Fibroblast of lung (primary cell): ENCODE measurements around the gene SFT2D3. TPM values are rescaled to one million over a fixed set of nuclear protein-coding genes. Genes with fewer than 3 reads are reported as not detected.

Experiments used
- DNase-seq, 2 donors: peaks; one replicate each; pipeline versions ENCODE4 v3.0.0 to v3.0.0-alpha.2; 2010; ENCODE audit warnings: low read depth in 2 of 2
- H2AFZ ChIP-seq: 2 replicates; pipeline ENCODE4 v1.5.1; 2012; ENCODE audit warnings: low read length, control low read depth, inconsistent platforms
- H3K27ac ChIP-seq: 2 replicates; pipeline ENCODE4 v1.5.1; 2011; ENCODE audit warnings: low read length, control low read depth; ENCODE audit not compliant: insufficient read depth
- H3K27me3 ChIP-seq: 2 replicates; pipeline ENCODE4 v1.5.1; 2011; ENCODE audit warnings: mild to moderate bottlenecking, low read length; ENCODE audit not compliant: control insufficient read depth, insufficient read depth
- H3K36me3 ChIP-seq: 2 replicates; pipeline ENCODE4 v1.5.1; 2011; ENCODE audit warnings: low read length; ENCODE audit not compliant: control insufficient read depth, insufficient read depth
- H3K4me1 ChIP-seq: 2 replicates; pipeline ENCODE4 v1.5.1; 2011; ENCODE audit warnings: low read length; ENCODE audit not compliant: control insufficient read depth, insufficient read depth; ENCODE audit errors: extremely low read depth
- H3K4me2 ChIP-seq: 2 replicates; pipeline ENCODE4 v1.5.1; 2011; ENCODE audit warnings: low read length, control low read depth; ENCODE audit not compliant: insufficient read depth; ENCODE audit errors: extremely low read depth
- H3K4me3 ChIP-seq, 4 experiments: fragments of 200-600 bp in 1 of 4; sonication (generic) in 1 of 4; replicated peaks in 1 of 4; 2 replicates each; pipeline ENCODE4 v1.5.1; 2011 to 2016; ENCODE audit warnings: low read length in 4 of 4, low read depth in 3 of 4, mild to moderate bottlenecking in 3 of 4, control low read depth in 2 of 4, inconsistent platforms in 1 of 4, mixed read lengths in 1 of 4; ENCODE audit not compliant: insufficient read depth in 1 of 4; ENCODE audit errors: control extremely low read depth in 1 of 4
- H3K79me2 ChIP-seq: 2 replicates; pipeline ENCODE4 v1.5.1; 2012; ENCODE audit warnings: mild to moderate bottlenecking, low read length, inconsistent platforms; ENCODE audit not compliant: control insufficient read depth, insufficient read depth
- H3K9ac ChIP-seq: 2 replicates; pipeline ENCODE4 v1.5.1; 2011; ENCODE audit warnings: mild to moderate bottlenecking, low read length, control low read depth; ENCODE audit not compliant: insufficient read depth
- H3K9me3 ChIP-seq: 2 replicates; pipeline ENCODE4 v1.5.1; 2012; ENCODE audit warnings: low read depth, low read length; ENCODE audit not compliant: control insufficient read depth, insufficient read depth
- H4K20me1 ChIP-seq: 2 replicates; pipeline ENCODE4 v1.5.1; 2011; ENCODE audit warnings: low read length; ENCODE audit not compliant: control insufficient read depth, insufficient read depth; ENCODE audit errors: extremely low read depth
- CTCF ChIP-seq, 2 donors: IDR thresholded peaks in 1 of 2; conservative IDR thresholded peaks in 1 of 2; 1 replicate in 1 of 2; 2 replicates in 1 of 2; pipeline ENCODE4 v1.5.1; 2011 to 2012; ENCODE audit warnings: low read length in 2 of 2, control low read depth in 1 of 2, inconsistent platforms in 1 of 2, low read depth in 1 of 2, mild to moderate bottlenecking in 1 of 2
- EZH2 ChIP-seq: IDR thresholded peaks from 2 replicates; pipeline ENCODE4 v1.5.1; 2012; ENCODE audit warnings: low read length, control low read depth, mild to moderate bottlenecking; ENCODE audit errors: missing control alignments
- polyA plus RNA-seq, 2 donors: library from polyadenylated mRNA; depleted of rRNA in 1 of 2; stranded (reverse) in 1 of 2; unstranded in 1 of 2; fragments of >200 nt; gene quantifications; 2 replicates each; pipeline ENCODE4 v1.2.1, GENCODE V29; 2011 to 2012; ENCODE audit warnings: missing spikeins in 1 of 2
- total RNA-seq: library from RNA; depleted of rRNA; stranded (reverse); fragments of >200 nt; gene quantifications from 2 replicates; pipeline ENCODE4 v1.2.1, GENCODE V29; 2014

Gene SFT2D3
- total and polyA plus RNA-seq, 2 donors (not counting 1 experiment from before 2014, with no cell fraction given), result 4.1 to 5.5 TPM

GRCh38 chr2:127664895-127665225 lies 36.4 kb upstream of the SFT2D3 start:
- Histone ChIP-seq H3K79me2 (no peaks in the 10 kb centered on the region), H4K20me1 (no peaks in the 10 kb centered on the region)

GRCh38 chr2:127665267-127665893 lies 35.9 kb upstream of the SFT2D3 start:
- no peak for TF ChIP-seq EZH2
- no peak for TF ChIP-seq CTCF (conservative IDR thresholded peaks at IDR 0.05 in 1 of 2, IDR thresholded peaks at IDR 0.05 in 1 of 2; ENCODE audit: low read depth in 1 of 2, low read length in 2 of 2)
- no peak overlapping the region for H3K4me3 ChIP-seq
- H3K27me3 ChIP-seq, result peaks cover 31% of the 10 kb centered on the region
- no peaks in the 10 kb centered on the region for H3K9me3 ChIP-seq
- H4K20me1 ChIP-seq, result no peaks in the 10 kb centered on the region
- no peak overlapping the region for H2AFZ ChIP-seq
- peaks cover 3% of the 10 kb centered on the region for H3K4me1 ChIP-seq
- H3K79me2 ChIP-seq, result no peaks in the 10 kb centered on the region
- no peak overlapping the region for H3K27ac ChIP-seq
- DNase-seq, result no peak
- H3K4me2 ChIP-seq, result no peak overlapping the region
- no peak overlapping the region for H3K9ac ChIP-seq
- no peaks in the 10 kb centered on the region for H3K36me3 ChIP-seq

More at GRCh38 chr2:127664895-127665225, 36.4 kb upstream of the SFT2D3 start:
- Histone ChIP-seq H3K36me3 (no peaks in the 10 kb centered on the region), H3K27me3 (peaks cover 31% of the 10 kb centered on the region), H3K27ac (no peak overlapping the region), H3K4me2 (no peak overlapping the region), H3K4me1 (peaks cover 3% of the 10 kb centered on the region), H2AFZ (no peak overlapping the region), H3K9me3 (no peaks in the 10 kb centered on the region), H3K9ac (no peak overlapping the region), H3K4me3 (no peak overlapping the region)
- DNase-seq, result no peak
- TF ChIP-seq CTCF (conservative IDR thresholded peaks at IDR 0.05 in 1 of 2, IDR thresholded peaks at IDR 0.05 in 1 of 2; ENCODE audit: low read depth in 1 of 2, low read length in 2 of 2) (no peak), EZH2 (no peak)

- TF ChIP-seq CTCF (conservative IDR thresholded peaks at IDR 0.05 in 1 of 2, IDR thresholded peaks at IDR 0.05 in 1 of 2; ENCODE audit: low read depth in 1 of 2, low read length in 2 of 2) (no peak), EZH2 (no peak)
- Histone ChIP-seq H4K20me1 (no peaks in the 10 kb centered on the region), H3K9me3 (no peaks in the 10 kb centered on the region)
These were observed 32.2 kb upstream of the SFT2D3 start for GRCh38 chr2:127669056-127669455.

More at GRCh38 chr2:127669056-127669455, 32.2 kb upstream of the SFT2D3 start:
- Histone ChIP-seq H3K27ac (no peak overlapping the region), H3K79me2 (no peaks in the 10 kb centered on the region), H3K4me3 (no peak overlapping the region), H3K9ac (no peak overlapping the region), H3K27me3 (peaks cover 23% of the 10 kb centered on the region), H3K4me1 (no peaks in the 10 kb centered on the region), H2AFZ (no peak overlapping the region), H3K36me3 (no peaks in the 10 kb centered on the region), H3K4me2 (no peak overlapping the region)
- no peak for DNase-seq
